Fibroblast of the aortic adventitia (primary cell): ENCODE data around the gene LKAAEAR1. TPM values are rescaled to one million over a fixed set of nuclear protein-coding genes. Genes with fewer than 3 reads are reported as not detected.

Experiments
- DNase-seq: peaks from one replicate; pipeline ENCODE4 v3.0.0-alpha.2; 2010; ENCODE audit warnings: low read depth
- H3K4me3 ChIP-seq: 2 replicates; pipeline ENCODE4 v1.5.1; 2011; ENCODE audit warnings: low read depth, mild to moderate bottlenecking, control low read depth, low read length, moderate library complexity
- CTCF ChIP-seq: IDR thresholded peaks from 2 replicates; pipeline ENCODE4 v1.5.1; 2011; ENCODE audit warnings: mild to moderate bottlenecking, low read length, control low read depth, inconsistent platforms; ENCODE audit not compliant: insufficient read depth
- total RNA-seq: library from RNA; depleted of rRNA; stranded (reverse); fragments of >200 nt; gene quantifications from 2 replicates; pipeline ENCODE4 v1.2.3, GENCODE V29; 2012; ENCODE audit warnings: low replicate concordance

The LKAAEAR1 gene
- total RNA-seq, 1 donor: 0.36 TPM

- DNase-seq: no peak
Measured at GRCh38 chr20:64109831-64110391, 25.7 kb upstream of the LKAAEAR1 start.

GRCh38 chr20:64108731-64109681 is 24.8 kb upstream of the LKAAEAR1 start:
- TF ChIP-seq CTCF: no peak
- DNase-seq: no peak
- no peak overlapping the region for H3K4me3 ChIP-seq

More at GRCh38 chr20:64109831-64110391, 25.7 kb upstream of the LKAAEAR1 start:
- no peak for TF ChIP-seq CTCF
- H3K4me3 ChIP-seq: no peak overlapping the region

- no peak for TF ChIP-seq CTCF
- no peak for DNase-seq
Measured at GRCh38 chr20:64107736-64108457, 23.7 kb upstream of the LKAAEAR1 start.

GRCh38 chr20:64106981-64107735 is 23.0 kb upstream of the LKAAEAR1 start, which contains the start of gene NPBWR2:
TSS of gene NPBWR2 (minus strand) at chr20:64107565. CDS start at chr20:64106831, 734 bp downstream.
- DNase-seq: no peak
- TF ChIP-seq CTCF: no peak
- no peak within 1 kb of the TSS for H3K4me3 ChIP-seq

More at GRCh38 chr20:64107736-64108457, 23.7 kb upstream of the LKAAEAR1 start:
- H3K4me3 ChIP-seq: no peak overlapping the region

GRCh38 chr20:64106435-64106961 is 22.3 kb upstream of the LKAAEAR1 start:
- DNase-seq: no peak
- H3K4me3 ChIP-seq: no peak overlapping the region
- TF ChIP-seq CTCF: no peak
